ENCODE results near the gene SAE1.

DNA sequence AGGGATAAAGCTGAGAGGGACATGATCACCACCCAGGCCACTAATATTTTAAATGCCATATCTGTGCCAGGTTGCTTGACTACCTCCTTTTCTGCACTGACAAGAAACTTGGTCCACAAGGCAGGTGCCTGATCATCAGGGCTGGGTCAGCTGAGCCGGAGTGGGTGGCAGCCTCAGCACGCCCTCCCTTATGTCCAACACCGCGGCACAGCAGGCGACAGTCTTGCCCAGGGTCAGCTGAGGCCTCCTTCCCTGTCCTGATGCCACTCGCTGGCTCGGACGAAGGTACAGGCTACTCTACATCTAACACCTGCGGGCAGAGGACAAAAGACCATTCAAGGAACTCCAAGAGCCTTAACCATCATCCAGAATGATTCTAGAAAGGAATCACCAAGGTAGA is 33.9 kb upstream of the SAE1 start:
- no peak for TF ChIP-seq POLR2AphosphoS5 (IDR thresholded peaks at IDR 0.05; ENCODE audit: borderline replicate concordance, low read depth, low read length)
- TF ChIP-seq EZH2 (IDR thresholded peaks at IDR 0.05): no peak
